Left ventricle myocardium inferior (tissue), 1 donor: ENCODE data around the gene AGBL5. TPM values are rescaled to one million over a fixed set of nuclear protein-coding genes. Genes with fewer than 3 reads are reported as not detected.

Source experiments
- DNase-seq: peaks from one replicate; pipeline ENCODE4 v3.0.0-alpha.2; 2020
- H3K27ac ChIP-seq: fragments of 200-600 bp; replicated peaks from 2 replicates; pipeline ENCODE4 v1.8.0; 2021
- H3K27me3 ChIP-seq: fragments of 200-600 bp; 2 replicates; pipeline ENCODE4 v1.8.0; 2021; ENCODE audit warnings: low read depth
- H3K36me3 ChIP-seq: fragments of 200-600 bp; 2 replicates; pipeline ENCODE4 v1.8.0; 2021
- H3K4me1 ChIP-seq: fragments of 200-600 bp; 2 replicates; pipeline ENCODE4 v1.8.0; 2021
- H3K4me3 ChIP-seq: fragments of 200-600 bp; 2 replicates; pipeline ENCODE4 v1.8.0; 2021; ENCODE audit warnings: mild to moderate bottlenecking, moderate library complexity
- H3K9me3 ChIP-seq: fragments of 200-600 bp; replicated peaks from 2 replicates; pipeline ENCODE4 v1.8.0; 2021
- intact Hi-C: fragments of 100-400 bp; cut with micrococcal nuclease; formaldehyde crosslinking; loops from one replicate; pipeline ENCODE4 v1.11.0; 2022
- long read RNA-seq: library from polyadenylated mRNA; unstranded; transcript quantifications from one replicate; pipeline ENCODE4 v2.0.0, GENCODE V29; 2021
- total RNA-seq: library from RNA; stranded (reverse); fragmentation: NEBNext Ultra II Directional; extraction: Animal tissue kit (Norgen Biotek cat#: 25700); gene quantifications from one replicate; pipeline ENCODE4 v1.2.1, GENCODE V29; 2021
- TF ChIP-seq, protein P1 (sequence below): fragments of 200-600 bp; IDR thresholded peaks from 2 replicates; pipeline ENCODE4 v1.8.0; 2021; ENCODE audit warnings: antibody characterized with exemption, mild to moderate bottlenecking, borderline replicate concordance
- donor health status: DM: no; HTN: yes; CAD: no; lungs with severe emphysema.

The AGBL5 gene, protein sequence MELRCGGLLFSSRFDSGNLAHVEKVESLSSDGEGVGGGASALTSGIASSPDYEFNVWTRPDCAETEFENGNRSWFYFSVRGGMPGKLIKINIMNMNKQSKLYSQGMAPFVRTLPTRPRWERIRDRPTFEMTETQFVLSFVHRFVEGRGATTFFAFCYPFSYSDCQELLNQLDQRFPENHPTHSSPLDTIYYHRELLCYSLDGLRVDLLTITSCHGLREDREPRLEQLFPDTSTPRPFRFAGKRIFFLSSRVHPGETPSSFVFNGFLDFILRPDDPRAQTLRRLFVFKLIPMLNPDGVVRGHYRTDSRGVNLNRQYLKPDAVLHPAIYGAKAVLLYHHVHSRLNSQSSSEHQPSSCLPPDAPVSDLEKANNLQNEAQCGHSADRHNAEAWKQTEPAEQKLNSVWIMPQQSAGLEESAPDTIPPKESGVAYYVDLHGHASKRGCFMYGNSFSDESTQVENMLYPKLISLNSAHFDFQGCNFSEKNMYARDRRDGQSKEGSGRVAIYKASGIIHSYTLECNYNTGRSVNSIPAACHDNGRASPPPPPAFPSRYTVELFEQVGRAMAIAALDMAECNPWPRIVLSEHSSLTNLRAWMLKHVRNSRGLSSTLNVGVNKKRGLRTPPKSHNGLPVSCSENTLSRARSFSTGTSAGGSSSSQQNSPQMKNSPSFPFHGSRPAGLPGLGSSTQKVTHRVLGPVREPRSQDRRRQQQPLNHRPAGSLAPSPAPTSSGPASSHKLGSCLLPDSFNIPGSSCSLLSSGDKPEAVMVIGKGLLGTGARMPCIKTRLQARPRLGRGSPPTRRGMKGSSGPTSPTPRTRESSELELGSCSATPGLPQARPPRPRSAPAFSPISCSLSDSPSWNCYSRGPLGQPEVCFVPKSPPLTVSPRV
- total RNA-seq = 10.0 TPM
- long read RNA-seq, transcript AGBL5-201 (11 exons, 2,382 nt) = major isoform, 9 of 17 reads
- long read RNA-seq, partial matches to known transcripts = 2 of 17 reads
- long read RNA-seq, other reads (novel, unspliced or antisense) = 2 of 17 reads

DNA sequence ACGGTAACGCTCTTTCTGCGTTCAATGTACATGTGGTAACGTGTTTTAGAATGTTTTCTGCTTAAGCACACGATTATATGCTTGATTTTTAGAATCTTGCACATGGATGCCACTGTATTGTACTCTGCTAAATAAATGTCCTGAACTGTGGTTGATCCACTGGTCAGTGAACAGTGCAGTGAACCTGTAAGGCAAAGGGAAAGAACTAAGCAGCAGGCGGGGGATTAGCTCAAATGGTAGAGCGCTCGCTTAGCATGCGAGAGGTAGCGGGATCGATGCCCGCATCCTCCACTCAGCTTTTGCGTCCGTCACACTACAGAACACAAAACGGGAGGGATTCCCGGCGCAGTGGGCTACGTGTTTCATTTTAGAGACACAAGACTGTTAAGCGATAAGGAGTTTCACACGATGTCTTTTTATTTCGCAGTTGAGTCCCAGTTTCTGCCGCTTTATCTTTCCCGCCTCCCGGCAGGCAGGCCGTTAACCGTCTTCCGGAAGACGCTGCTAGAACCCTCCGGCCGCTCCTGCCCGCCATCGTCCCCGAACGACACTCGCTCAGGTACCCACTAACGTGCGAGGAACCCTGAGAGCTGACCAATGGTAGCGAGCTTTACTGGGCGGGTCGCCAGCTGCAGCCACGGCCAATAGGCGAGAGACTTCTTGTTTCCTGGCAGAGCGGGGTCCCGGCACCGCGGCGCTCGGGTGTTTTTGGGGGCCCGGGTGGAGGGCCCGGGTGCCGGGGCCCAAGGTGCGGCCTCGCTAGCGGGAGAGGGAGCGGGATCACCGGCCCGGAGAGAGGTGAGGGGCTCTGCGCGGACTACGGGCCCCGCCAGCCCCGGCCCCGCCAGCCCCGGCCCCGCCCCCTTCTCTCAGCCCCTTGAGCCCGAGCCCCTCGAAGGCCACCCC is at the start of gene AGBL5:
Gene AGBL5, plus strand, starts transcription at position 673 of the 906 bp plus-strand sequence. CDS start 1,291 bp downstream, outside the sequence.
- Histone ChIP-seq H3K36me3 (peaks cover 27% of the 10 kb centered on the region), H3K27me3 (no peaks in the 10 kb centered on the region), H3K4me3 (peak within 1 kb of the TSS; percentile 97), H3K9me3 (no peaks in the 10 kb centered on the region), H3K4me1 (peaks cover 29% of the 10 kb centered on the region), H3K27ac (peak within 1 kb of the TSS; percentile 96)
- peak; percentile 95 for DNase-seq
- TF ChIP-seq, protein P1, sequence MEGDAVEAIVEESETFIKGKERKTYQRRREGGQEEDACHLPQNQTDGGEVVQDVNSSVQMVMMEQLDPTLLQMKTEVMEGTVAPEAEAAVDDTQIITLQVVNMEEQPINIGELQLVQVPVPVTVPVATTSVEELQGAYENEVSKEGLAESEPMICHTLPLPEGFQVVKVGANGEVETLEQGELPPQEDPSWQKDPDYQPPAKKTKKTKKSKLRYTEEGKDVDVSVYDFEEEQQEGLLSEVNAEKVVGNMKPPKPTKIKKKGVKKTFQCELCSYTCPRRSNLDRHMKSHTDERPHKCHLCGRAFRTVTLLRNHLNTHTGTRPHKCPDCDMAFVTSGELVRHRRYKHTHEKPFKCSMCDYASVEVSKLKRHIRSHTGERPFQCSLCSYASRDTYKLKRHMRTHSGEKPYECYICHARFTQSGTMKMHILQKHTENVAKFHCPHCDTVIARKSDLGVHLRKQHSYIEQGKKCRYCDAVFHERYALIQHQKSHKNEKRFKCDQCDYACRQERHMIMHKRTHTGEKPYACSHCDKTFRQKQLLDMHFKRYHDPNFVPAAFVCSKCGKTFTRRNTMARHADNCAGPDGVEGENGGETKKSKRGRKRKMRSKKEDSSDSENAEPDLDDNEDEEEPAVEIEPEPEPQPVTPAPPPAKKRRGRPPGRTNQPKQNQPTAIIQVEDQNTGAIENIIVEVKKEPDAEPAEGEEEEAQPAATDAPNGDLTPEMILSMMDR = no peak
- intact Hi-C loops = no loop called here

DNA sequence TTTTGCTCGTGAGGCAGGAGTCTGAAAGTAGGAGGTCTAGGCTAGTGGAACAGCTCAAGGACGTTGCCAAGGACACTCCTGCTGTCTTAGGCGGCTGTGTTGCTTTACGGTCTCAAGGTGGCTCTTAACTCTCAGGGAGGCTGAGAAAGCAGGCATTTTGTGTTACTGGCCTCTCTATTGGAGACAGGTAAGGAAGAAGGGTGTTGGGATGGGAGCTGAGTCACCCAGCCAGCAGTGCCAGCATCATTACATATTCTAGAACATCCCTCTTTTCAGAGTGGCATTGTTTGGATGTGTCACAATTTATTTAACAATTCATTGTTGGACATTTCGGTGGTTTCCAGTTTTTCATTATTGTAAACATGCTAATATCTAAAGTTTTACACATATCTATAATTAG is 49.5 kb upstream of the AGBL5 start:
- Histone ChIP-seq H3K27ac (no peak overlapping the region), H3K36me3 (no peaks in the 10 kb centered on the region), H3K9me3 (no peaks in the 10 kb centered on the region), H3K4me3 (no peak overlapping the region), H3K4me1 (peaks cover 6% of the 10 kb centered on the region), H3K27me3 (no peaks in the 10 kb centered on the region)
- TF ChIP-seq, protein P1 = no peak
- intact Hi-C loops = no loop called here
- no peak for DNase-seq

DNA sequence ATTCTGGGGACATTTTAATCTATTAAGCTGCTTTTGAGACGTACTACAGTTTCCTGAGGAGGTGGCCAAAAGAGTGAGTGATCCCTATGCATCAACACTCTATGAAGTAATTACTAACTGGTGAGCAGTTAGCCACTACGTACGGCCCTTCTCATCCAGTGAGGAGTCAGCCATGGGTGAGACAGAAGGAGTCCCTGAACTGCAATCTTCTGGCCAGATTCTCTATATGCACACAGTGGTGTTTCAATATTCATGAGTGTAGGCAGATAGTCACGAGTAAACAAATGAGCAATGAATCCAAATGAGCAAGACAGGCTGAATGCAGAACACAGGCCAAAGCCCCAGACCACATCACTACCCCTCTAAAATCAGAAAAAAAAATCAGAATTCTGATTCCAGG is 48.5 kb upstream of the AGBL5 start:
- DNase-seq = no peak
- Histone ChIP-seq H3K9me3 (no peaks in the 10 kb centered on the region), H3K27me3 (no peaks in the 10 kb centered on the region), H3K36me3 (no peaks in the 10 kb centered on the region), H3K4me3 (no peak overlapping the region), H3K27ac (no peak overlapping the region), H3K4me1 (peaks cover 17% of the 10 kb centered on the region)
- intact Hi-C loops = no loop called here
- TF ChIP-seq, protein P1 = no peak

DNA sequence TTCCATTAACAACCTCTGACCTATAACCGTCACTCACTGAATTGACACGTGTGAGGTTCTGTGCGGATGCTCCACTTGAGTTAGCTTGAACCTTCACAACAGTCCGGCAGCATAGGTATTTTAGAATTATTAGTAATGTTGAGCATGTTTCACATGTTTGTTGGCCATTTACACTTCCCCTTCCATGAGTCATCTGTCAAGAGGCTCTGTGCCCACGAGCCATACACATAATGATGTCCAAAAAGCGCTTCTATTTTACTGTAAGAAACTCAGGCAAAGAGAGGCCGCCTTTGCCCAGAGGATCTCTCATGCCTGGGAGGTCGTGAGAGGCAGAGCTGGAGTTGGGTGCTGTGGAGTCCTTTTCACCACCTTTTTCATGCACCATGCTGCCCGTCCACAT is 47.6 kb upstream of the AGBL5 start:
- Histone ChIP-seq H3K36me3 (no peaks in the 10 kb centered on the region), H3K9me3 (no peaks in the 10 kb centered on the region), H3K4me1 (peaks cover 23% of the 10 kb centered on the region), H3K4me3 (no peak overlapping the region), H3K27ac (no peak overlapping the region), H3K27me3 (no peaks in the 10 kb centered on the region)
- TF ChIP-seq, protein P1 = no peak
- intact Hi-C loops = no loop called here
- no peak for DNase-seq
